VCaP (cell line): ENCODE results near the gene OTUD4.
A peak's percentile ranks its signal among the peaks of the same experiment; 100 is the strongest.

Experiments used
- H3K27ac ChIP-seq: fragments of 450-650 bp; 2 replicates; pipeline ENCODE4 v1.5.1; 2017
- TF ChIP-seq, protein P1 (sequence below): fragments of 450-650 bp; conservative IDR thresholded peaks from 2 replicates; pipeline ENCODE4 v1.5.1; 2017; ENCODE audit warnings: mild to moderate bottlenecking, moderate library complexity

The OTUD4 gene

GRCh38 chr4:145161549-145161948 lies 18.8 kb downstream of the OTUD4 start:
- H3K27ac ChIP-seq = no peak overlapping the region
- TF ChIP-seq, protein P1, sequence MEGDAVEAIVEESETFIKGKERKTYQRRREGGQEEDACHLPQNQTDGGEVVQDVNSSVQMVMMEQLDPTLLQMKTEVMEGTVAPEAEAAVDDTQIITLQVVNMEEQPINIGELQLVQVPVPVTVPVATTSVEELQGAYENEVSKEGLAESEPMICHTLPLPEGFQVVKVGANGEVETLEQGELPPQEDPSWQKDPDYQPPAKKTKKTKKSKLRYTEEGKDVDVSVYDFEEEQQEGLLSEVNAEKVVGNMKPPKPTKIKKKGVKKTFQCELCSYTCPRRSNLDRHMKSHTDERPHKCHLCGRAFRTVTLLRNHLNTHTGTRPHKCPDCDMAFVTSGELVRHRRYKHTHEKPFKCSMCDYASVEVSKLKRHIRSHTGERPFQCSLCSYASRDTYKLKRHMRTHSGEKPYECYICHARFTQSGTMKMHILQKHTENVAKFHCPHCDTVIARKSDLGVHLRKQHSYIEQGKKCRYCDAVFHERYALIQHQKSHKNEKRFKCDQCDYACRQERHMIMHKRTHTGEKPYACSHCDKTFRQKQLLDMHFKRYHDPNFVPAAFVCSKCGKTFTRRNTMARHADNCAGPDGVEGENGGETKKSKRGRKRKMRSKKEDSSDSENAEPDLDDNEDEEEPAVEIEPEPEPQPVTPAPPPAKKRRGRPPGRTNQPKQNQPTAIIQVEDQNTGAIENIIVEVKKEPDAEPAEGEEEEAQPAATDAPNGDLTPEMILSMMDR = no peak

- no peak overlapping the region for H3K27ac ChIP-seq
- TF ChIP-seq, protein P1 = no peak
Measured at GRCh38 chr4:145156986-145157385, 23.4 kb downstream of the OTUD4 start.

GRCh38 chr4:145155268-145155870 lies 25.0 kb downstream of the OTUD4 start:
- no peak overlapping the region for H3K27ac ChIP-seq
- TF ChIP-seq, protein P1 = no peak

GRCh38 chr4:145154573-145154972 lies 25.8 kb downstream of the OTUD4 start:
- H3K27ac ChIP-seq = no peak overlapping the region
- TF ChIP-seq, protein P1 = peak; percentile 77

GRCh38 chr4:145153904-145154298 lies 26.5 kb downstream of the OTUD4 start:
- no peak overlapping the region for H3K27ac ChIP-seq
- TF ChIP-seq, protein P1 = no peak

- no peak overlapping the region for H3K27ac ChIP-seq
- TF ChIP-seq, protein P1 = no peak
Measured at GRCh38 chr4:145153181-145153903, 27.0 kb downstream of the OTUD4 start.

DNA sequence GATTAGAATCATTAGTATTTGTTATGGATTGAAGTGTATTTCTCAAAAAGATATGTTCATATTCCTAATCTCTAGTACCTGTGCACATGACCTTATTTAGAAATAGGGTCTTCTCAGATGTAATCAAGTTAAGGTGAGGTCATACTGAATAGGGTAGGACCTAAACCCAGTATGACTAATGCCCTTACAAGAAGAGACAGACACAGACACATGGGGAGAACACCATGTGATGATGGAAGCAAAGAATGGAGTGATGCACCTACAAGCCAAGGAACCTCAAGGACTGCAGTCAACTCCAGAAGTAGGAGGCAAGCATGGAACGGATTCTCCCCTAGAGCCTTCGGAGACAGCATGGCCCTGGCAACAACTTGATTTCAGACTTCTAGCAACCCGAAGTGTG lies 31.4 kb downstream of the OTUD4 start:
- TF ChIP-seq, protein P1 = no peak
- H3K27ac ChIP-seq = no peak overlapping the region

DNA sequence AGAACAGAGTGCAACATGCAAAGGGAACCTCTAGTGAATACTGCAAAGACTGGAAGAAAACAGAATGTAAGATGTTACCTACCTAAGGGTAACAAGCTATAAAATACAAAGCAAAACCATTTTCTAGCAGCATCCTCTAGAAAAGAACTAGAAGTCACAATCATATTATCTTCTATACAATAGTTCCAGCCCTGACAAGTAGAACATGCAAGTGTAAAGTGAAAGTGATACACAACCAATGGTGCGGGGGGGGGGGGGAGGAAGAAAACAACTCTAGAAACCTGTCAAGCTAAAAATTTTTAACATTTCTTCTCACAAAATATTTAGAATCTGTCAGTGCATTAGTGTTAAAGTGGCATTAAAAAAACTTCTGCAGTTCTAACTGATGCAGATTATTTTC lies 44.2 kb downstream of the OTUD4 start:
- peak overlapping the region; percentile 16; the same call in 1 of the 2 replicates for H3K27ac ChIP-seq
